BE2C (cell line): ENCODE results near the gene HAVCR2.

Source experiments
- DNase-seq: peaks from one replicate; pipeline ENCODE4 v3.0.0-alpha.2; 2020
- H3K27me3 ChIP-seq: fragments of 250-450 bp; sonication (Bioruptor Pico); 2 replicates; pipeline ENCODE4 v1.5.1; 2020; ENCODE audit warnings: mild to moderate bottlenecking
- H3K36me3 ChIP-seq: fragments of 250-450 bp; sonication (Bioruptor Pico); 2 replicates; pipeline ENCODE4 v1.5.1; 2020; ENCODE audit warnings: mild to moderate bottlenecking
- H3K4me1 ChIP-seq: fragments of 250-450 bp; sonication (Bioruptor Pico); 2 replicates; pipeline ENCODE4 v1.5.1; 2020
- H3K4me3 ChIP-seq: 2 replicates; pipeline ENCODE4 v1.5.1; 2011; ENCODE audit warnings: low read depth, low read length
- H3K9me3 ChIP-seq: fragments of 250-450 bp; sonication (Bioruptor Pico); 2 replicates; pipeline ENCODE4 v1.5.1; 2020
- TF ChIP-seq, protein P1 (sequence below): IDR thresholded peaks from 2 replicates; pipeline ENCODE4 v1.5.1; 2012; ENCODE audit warnings: mild to moderate bottlenecking, low read depth, low read length

HAVCR2 gene

DNA sequence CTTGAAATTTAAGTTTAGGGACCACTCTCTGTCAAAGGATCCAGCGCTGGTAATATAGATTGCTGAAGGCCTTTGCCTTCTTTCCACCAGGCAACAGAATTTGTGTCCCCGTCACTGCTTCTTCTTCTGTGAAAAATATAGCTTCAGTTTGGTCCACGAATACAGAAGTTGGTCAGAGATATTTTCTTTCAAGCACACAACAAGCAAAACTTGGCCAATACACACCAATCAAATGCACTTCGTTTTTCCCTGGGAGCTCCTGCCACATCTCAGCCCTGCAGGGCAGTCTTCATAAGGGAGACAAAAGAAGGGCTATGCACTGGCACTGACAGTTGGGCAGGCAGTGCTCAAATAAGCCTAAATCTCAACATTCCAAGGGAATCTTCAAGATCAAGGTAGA is 22.9 kb downstream of the HAVCR2 start:
- no peak for DNase-seq
- no peaks in the 10 kb centered on the region for H3K27me3 ChIP-seq
- TF ChIP-seq, protein P1, sequence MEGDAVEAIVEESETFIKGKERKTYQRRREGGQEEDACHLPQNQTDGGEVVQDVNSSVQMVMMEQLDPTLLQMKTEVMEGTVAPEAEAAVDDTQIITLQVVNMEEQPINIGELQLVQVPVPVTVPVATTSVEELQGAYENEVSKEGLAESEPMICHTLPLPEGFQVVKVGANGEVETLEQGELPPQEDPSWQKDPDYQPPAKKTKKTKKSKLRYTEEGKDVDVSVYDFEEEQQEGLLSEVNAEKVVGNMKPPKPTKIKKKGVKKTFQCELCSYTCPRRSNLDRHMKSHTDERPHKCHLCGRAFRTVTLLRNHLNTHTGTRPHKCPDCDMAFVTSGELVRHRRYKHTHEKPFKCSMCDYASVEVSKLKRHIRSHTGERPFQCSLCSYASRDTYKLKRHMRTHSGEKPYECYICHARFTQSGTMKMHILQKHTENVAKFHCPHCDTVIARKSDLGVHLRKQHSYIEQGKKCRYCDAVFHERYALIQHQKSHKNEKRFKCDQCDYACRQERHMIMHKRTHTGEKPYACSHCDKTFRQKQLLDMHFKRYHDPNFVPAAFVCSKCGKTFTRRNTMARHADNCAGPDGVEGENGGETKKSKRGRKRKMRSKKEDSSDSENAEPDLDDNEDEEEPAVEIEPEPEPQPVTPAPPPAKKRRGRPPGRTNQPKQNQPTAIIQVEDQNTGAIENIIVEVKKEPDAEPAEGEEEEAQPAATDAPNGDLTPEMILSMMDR: no peak

DNA sequence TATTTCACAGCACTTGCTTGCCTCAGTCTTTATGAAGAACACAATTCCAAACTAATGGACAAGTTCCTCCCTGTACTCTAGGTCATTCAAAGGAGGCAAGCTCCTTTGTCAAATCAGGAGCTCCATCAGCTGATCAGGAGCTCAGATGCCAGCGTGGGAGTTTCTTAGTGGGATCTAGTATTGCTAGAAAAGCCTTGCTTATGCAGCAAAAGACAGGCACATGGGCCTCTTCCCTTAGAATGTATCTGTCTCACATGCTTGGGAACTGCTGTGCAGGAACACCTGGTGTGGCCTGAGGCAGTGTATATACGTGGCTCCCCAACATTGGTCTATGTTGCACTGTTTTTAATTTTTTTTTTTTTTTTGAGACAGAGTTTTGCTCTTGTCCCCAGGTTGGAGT is 28.6 kb downstream of the HAVCR2 start:
- DNase-seq: no peak
- no peaks in the 10 kb centered on the region for H3K4me1 ChIP-seq
- no peaks in the 10 kb centered on the region for H3K36me3 ChIP-seq
- H3K4me3 ChIP-seq: no peak overlapping the region
- no peaks in the 10 kb centered on the region for H3K9me3 ChIP-seq
- H3K27me3 ChIP-seq: no peaks in the 10 kb centered on the region
- TF ChIP-seq, protein P1: no peak

More for the DNA sequence above, 22.9 kb downstream of the HAVCR2 start:
- Histone ChIP-seq H3K36me3 (no peaks in the 10 kb centered on the region), H3K9me3 (no peaks in the 10 kb centered on the region), H3K4me1 (no peaks in the 10 kb centered on the region), H3K4me3 (no peak overlapping the region)

DNA sequence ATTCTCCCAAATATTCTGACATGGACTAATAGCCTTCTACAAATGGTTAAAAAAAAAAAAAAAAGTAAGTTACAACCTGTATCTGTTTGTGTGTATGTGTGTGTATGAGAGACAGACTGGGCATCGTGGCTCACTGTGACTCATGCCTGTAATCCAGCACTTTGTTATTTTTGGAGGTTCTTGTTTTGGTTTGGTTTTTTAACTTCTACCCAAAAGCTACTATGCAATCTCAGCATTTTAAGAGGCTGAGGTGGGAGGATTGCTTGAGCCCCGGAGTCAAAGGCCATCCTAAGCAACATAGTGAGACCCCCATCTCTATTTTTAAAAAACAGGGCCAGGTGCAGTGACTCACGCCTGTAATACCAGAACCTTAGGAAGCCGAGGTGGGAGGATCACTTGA is 32.3 kb downstream of the HAVCR2 start:
- TF ChIP-seq, protein P1: no peak
- Histone ChIP-seq H3K4me1 (no peaks in the 10 kb centered on the region), H3K4me3 (no peak overlapping the region), H3K36me3 (no peaks in the 10 kb centered on the region), H3K9me3 (no peaks in the 10 kb centered on the region), H3K27me3 (no peaks in the 10 kb centered on the region)
- no peak for DNase-seq

DNA sequence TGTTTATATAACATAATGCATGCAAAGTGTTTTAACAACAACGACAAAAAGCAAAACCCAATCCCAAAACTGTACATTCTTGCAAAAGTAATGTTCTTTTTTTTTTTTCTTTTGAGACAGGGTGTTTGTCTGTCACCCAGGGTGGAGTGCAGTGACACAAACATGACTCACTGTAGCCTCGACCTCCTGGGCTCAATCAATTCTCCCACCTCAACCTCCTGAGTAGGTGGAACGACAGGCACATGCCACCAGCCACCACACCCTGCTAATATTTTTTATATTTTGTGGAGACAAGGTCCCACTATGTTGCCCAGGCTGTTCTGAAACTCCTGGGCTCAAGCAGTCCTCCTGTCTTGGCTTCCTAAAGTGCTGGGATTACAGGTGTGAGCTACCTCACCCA is 36.3 kb downstream of the HAVCR2 start:
- no peak overlapping the region for H3K4me3 ChIP-seq
- no peaks in the 10 kb centered on the region for H3K4me1 ChIP-seq
- TF ChIP-seq, protein P1: no peak
- no peak for DNase-seq
- no peaks in the 10 kb centered on the region for H3K9me3 ChIP-seq
- H3K27me3 ChIP-seq: no peaks in the 10 kb centered on the region
- H3K36me3 ChIP-seq: no peaks in the 10 kb centered on the region

DNA sequence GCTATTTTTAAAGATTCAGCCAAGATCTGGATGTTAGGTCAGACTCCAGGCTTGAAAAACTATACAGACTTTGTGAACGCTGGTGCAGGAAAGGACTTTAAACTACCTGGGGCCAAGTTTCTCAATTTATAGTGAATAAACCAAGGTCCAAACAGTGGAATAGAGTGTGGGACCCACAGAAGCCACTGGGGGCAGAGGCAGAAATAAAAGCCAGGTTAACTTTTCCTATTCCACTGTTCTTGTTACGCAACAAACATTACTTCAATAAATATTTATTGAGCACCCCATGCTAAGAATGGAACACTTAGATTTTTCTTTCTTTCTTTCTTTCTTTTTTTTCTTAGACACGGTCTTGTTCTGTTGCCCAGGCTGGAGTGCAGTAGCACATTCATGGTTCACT is 38.9 kb downstream of the HAVCR2 start:
- TF ChIP-seq, protein P1: no peak
- Histone ChIP-seq H3K9me3 (no peaks in the 10 kb centered on the region), H3K4me3 (no peak overlapping the region), H3K27me3 (no peaks in the 10 kb centered on the region), H3K36me3 (no peaks in the 10 kb centered on the region), H3K4me1 (no peaks in the 10 kb centered on the region)
- no peak for DNase-seq

DNA sequence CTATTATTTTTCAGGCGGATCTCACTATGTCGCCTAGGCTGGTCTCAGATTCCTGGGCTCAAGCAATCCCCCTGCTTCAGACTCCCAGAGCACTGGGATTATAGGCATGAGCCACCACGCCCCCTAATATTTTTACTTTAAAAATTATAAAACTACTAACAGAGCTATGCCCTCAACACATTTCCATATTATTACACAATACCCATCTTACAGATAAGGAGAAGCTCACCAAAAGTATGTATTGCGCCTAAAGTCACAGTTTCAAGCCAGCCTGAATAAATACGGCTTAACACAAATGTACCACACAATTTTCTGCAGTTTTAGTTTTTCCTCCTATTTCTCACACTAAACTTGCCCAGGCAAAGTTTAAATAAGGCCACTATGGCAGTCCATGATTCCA is 40.1 kb downstream of the HAVCR2 start:
- H3K36me3 ChIP-seq: no peaks in the 10 kb centered on the region
- H3K9me3 ChIP-seq: no peaks in the 10 kb centered on the region; the same call in 1 of the 2 replicates
- TF ChIP-seq, protein P1: no peak
- no peak overlapping the region for H3K4me3 ChIP-seq
- DNase-seq: no peak
- no peaks in the 10 kb centered on the region for H3K4me1 ChIP-seq
- H3K27me3 ChIP-seq: no peaks in the 10 kb centered on the region
